Epithelial cell of proximal tubule (primary cell): ENCODE results near the gene SLC6A18. TPM values are rescaled to one million over a fixed set of nuclear protein-coding genes. Genes with fewer than 3 reads are reported as not detected.
"Not testable (repeated sequence)": the region's sequence is repeated elsewhere in the genome, so short reads cannot be mapped to it uniquely, and the experiment has no call there.

ENCODE experiments used
- DNase-seq: peaks from one replicate; pipeline ENCODE4 v3.0.0-alpha.2; 2011; ENCODE audit warnings: low read depth
- H3K4me3 ChIP-seq: 2 replicates; pipeline ENCODE4 v1.5.1; 2011; ENCODE audit warnings: low read depth, mild to moderate bottlenecking, low read length
- CTCF ChIP-seq: conservative IDR thresholded peaks from 2 replicates; pipeline ENCODE4 v1.5.1; 2012; ENCODE audit warnings: low read depth, mild to moderate bottlenecking, low read length
- total RNA-seq: library from RNA; depleted of rRNA; stranded (reverse); fragments of >200 nt; gene quantifications from 2 replicates; pipeline ENCODE4 v1.2.3, GENCODE V29; 2015

The SLC6A18 gene
- total RNA-seq, 1 donor from 2014 or later, result not detected

GRCh38 chr5:1270426-1270825, 45.2 kb downstream of the SLC6A18 start:
- no peak overlapping the region for H3K4me3 ChIP-seq
- no peak for TF ChIP-seq CTCF
- no peak for DNase-seq

- H3K4me3 ChIP-seq, result no peak overlapping the region
- no peak for DNase-seq
- TF ChIP-seq CTCF, result no peak
Observed at GRCh38 chr5:1270933-1271914, 46.0 kb downstream of the SLC6A18 start.

GRCh38 chr5:1272201-1272600, 47.0 kb downstream of the SLC6A18 start:
- no peak overlapping the region for H3K4me3 ChIP-seq
- no peak for TF ChIP-seq CTCF

GRCh38 chr5:1273745-1274144, 48.6 kb downstream of the SLC6A18 start:
- no peak overlapping the region for H3K4me3 ChIP-seq
- DNase-seq, result no peak
- TF ChIP-seq CTCF, result no peak

More at GRCh38 chr5:1272201-1272600, 47.0 kb downstream of the SLC6A18 start:
- no peak for DNase-seq

- no peak overlapping the region for H3K4me3 ChIP-seq
- TF ChIP-seq CTCF, result no peak
- no peak for DNase-seq
Observed at GRCh38 chr5:1274471-1274870, 49.3 kb downstream of the SLC6A18 start.

- not testable (repeated sequence) for DNase-seq, H3K4me3 ChIP-seq
Observed at GRCh38 chr5:1275397-1276391, 50.5 kb downstream of the SLC6A18 start.

GRCh38 chr5:1276930-1277329, 51.7 kb downstream of the SLC6A18 start:
- TF ChIP-seq CTCF, result no peak
- no peak for DNase-seq
- no peak overlapping the region for H3K4me3 ChIP-seq
